Skin epidermis (tissue), 12 donors: ENCODE results near the gene SLX4.
"Not testable (repeated sequence)": the region's sequence is repeated elsewhere in the genome, so short reads cannot be mapped to it uniquely, and the experiment has no call there.

Source experiments
- H3K27ac ChIP-seq, 21 experiments: fragments of 200-600 bp; sonication (generic) in 11 of 21; one replicate each; pipeline ENCODE4 v1.5.0; 2020; ENCODE audit warnings: mild to moderate bottlenecking in 3 of 21, inconsistent platforms in 2 of 21, moderate library complexity in 2 of 21
- H3K4me3 ChIP-seq, 7 experiments: fragments of 200-600 bp; sonication (generic) in 2 of 7; one replicate each; pipeline ENCODE4 v1.5.0; 2020; ENCODE audit warnings: inconsistent platforms in 2 of 7, mild to moderate bottlenecking in 2 of 7, moderate library complexity in 1 of 7

SLX4 gene, protein sequence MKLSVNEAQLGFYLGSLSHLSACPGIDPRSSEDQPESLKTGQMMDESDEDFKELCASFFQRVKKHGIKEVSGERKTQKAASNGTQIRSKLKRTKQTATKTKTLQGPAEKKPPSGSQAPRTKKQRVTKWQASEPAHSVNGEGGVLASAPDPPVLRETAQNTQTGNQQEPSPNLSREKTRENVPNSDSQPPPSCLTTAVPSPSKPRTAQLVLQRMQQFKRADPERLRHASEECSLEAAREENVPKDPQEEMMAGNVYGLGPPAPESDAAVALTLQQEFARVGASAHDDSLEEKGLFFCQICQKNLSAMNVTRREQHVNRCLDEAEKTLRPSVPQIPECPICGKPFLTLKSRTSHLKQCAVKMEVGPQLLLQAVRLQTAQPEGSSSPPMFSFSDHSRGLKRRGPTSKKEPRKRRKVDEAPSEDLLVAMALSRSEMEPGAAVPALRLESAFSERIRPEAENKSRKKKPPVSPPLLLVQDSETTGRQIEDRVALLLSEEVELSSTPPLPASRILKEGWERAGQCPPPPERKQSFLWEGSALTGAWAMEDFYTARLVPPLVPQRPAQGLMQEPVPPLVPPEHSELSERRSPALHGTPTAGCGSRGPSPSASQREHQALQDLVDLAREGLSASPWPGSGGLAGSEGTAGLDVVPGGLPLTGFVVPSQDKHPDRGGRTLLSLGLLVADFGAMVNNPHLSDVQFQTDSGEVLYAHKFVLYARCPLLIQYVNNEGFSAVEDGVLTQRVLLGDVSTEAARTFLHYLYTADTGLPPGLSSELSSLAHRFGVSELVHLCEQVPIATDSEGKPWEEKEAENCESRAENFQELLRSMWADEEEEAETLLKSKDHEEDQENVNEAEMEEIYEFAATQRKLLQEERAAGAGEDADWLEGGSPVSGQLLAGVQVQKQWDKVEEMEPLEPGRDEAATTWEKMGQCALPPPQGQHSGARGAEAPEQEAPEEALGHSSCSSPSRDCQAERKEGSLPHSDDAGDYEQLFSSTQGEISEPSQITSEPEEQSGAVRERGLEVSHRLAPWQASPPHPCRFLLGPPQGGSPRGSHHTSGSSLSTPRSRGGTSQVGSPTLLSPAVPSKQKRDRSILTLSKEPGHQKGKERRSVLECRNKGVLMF (N-terminal part only)

DNA sequence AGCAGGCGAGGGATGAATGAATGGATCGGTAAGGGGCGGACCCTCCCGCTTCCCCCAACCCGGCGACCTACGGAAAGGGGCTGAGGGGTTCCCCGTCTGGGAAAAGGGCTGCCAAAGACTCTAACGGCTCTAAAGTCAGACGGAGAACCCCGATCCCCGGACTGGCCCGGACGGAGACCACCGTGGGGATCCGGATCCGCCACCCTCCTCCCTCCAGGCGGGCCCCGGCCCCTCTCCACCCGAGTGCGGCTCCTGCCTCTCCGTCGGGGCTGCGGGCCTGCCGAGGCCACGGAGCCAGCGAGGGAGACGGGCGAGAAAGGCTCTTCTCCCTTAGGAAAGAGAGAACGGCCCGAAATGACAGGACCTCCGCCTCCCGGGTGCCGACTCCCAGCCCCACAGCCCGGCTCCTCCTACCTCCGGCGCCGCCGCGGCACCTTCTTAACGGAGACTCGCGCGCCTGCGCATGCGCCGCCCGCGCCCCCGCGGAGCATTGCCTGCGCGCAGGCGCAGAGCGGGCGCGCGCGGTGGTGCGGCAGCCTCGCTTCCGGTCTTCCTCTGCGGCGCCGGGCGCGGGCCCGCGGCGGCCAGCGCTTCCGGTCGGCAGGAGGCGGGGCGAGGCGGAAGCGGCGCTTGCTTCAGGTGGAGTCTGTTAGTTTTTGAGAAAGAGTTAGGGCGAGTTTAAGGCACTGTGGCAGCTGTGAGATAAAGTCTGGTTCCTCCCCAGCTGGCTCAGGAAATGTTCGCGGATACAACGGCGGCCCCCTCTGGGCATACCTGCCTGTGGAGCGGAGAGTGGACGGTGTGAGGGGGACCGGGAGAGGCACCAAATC is at the start of gene SLX4:
Gene SLX4 (minus strand): TSS at position 461 of the 830 bp plus-strand sequence. CDS start 2,642 bp downstream, outside the sequence.
- H3K4me3 ChIP-seq: peak within 1 kb of the TSS; percentile 71 to 98 (median 92)
- peak within 1 kb of the TSS; percentile 76 to 97 (median 92) for H3K27ac ChIP-seq

DNA sequence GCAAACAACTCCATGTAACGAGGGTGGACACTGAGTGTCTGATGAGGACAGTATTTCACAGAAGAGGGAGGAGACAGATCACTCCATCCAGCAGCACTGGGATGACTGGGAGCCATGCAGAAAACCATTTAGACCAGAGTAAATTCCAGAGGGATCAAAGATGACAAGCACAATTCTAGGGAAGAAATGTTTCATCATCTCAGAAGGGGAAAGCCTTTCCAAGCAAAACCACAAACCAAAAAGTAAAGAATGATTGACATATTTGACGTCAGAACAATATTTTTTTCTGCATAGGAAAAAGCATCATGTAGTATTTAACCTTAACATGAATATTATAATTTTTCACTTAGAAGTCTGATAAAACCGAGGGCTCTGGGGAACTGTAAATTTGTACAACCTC is 47.8 kb upstream of the SLX4 start:
- Histone ChIP-seq H3K27ac (no peak overlapping the region), H3K4me3 (no peak overlapping the region)

DNA sequence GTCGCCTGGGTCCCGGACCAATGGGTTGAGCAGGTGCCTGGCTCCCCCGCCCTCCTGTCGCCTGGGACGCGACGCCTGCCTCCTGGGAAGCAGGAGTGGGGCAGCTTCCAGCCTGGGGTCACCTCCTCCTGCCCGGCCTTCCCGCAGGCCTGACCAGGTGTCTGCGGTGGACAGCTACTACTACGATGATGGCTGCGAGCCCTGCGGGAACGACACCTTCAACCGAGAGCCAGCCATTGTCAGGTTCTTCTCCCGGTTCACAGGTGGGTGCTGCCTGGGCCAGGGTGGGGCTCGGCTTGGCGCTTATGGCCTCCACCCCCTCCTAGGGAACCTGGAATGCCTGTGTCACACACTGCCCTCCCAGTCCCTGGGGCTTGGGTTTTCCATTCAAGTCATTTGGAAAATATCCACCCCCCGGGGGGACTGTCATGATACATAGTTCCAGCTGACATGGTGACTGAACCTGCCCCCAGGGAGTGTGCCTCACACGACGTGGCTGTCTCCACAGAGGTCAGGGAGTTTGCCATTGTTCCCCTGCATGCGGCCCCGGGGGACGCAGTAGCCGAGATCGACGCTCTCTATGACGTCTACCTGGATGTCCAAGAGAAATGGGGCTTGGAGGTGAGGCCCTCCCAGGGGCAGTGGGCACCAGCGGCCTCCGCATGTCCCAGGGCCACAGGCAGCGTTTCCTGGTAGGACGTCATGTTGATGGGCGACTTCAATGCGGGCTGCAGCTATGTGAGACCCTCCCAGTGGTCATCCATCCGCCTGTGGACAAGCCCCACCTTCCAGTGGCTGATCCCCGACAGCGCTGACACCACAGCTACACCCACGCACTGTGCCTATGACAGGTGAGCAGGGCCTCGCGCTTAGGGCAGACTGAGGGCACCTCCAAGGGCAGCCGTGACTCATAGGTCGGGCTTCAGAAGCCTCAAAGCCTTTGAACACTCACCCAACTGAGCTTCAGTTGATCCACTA is 45.4 kb upstream of the SLX4 start:
- Histone ChIP-seq H3K27ac (no peak overlapping the region), H3K4me3 (no peak overlapping the region)

DNA sequence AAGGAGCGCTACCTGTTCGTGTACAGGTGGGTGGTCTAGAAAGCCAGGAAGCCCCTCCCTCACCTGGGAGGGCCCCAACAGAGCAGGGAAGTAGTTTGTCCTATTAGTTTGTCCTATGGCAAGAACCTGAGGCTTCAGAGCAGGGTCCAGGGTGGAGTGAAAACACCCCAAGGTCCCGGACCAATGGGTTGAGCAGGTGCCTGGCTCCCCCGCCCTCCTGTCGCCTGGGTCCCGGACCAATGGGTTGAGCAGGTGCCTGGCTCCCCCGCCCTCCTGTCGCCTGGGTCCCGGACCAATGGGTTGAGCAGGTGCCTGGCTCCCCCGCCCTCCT is 44.7 kb upstream of the SLX4 start:
- not testable (repeated sequence) for H3K27ac ChIP-seq, H3K4me3 ChIP-seq

DNA sequence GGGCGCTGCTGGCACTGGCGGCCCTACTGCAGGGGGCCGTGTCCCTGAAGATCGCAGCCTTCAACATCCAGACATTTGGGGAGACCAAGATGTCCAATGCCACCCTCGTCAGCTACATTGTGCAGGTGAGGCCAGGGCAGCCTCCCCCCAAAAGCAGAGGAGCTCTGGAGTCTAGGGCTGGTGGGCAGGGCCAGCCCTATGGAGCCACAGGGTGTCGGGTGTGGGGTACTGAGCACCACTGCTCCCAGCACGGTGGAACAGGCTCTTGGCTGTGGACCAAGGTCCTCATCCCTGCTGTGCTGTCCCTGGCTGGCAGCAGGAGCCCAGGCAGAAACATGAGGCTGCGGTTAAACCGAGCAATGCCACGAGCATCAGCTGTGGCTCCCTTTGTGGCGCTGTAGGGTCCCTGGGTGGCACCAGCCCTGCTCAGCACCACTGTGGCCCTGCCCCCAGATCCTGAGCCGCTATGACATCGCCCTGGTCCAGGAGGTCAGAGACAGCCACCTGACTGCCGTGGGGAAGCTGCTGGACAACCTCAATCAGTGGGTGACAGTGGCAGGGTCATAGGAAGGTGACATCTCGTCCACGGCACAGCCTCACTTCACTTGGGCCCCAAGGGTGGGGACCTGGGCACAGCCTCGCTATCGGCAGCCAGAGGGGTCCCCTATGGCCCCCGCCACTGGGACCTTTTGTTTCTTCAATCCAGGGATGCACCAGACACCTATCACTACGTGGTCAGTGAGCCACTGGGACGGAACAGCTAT is 44.2 kb upstream of the SLX4 start:
- no peak overlapping the region for H3K27ac ChIP-seq
- H3K4me3 ChIP-seq: no peak overlapping the region

DNA sequence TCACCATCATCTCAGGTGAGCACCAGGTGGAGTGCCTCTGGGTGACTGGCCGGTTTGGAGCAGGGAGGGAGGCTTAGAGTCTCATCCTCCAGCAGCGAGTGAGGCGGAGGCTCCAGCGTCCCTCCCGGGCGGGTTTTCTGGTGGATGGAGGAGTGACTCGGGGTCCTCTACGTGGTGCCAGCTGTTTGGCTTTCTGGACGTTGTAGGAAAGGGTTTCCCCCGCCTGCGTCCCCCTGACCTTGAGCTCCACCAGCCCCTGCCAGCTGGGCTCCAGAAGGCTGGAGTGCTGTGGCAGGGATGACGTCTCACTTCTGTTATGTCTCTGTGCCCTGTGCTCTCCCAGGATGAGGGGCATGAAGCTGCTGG is 43.6 kb upstream of the SLX4 start:
- Histone ChIP-seq H3K27ac (no peak overlapping the region), H3K4me3 (no peak overlapping the region)

DNA sequence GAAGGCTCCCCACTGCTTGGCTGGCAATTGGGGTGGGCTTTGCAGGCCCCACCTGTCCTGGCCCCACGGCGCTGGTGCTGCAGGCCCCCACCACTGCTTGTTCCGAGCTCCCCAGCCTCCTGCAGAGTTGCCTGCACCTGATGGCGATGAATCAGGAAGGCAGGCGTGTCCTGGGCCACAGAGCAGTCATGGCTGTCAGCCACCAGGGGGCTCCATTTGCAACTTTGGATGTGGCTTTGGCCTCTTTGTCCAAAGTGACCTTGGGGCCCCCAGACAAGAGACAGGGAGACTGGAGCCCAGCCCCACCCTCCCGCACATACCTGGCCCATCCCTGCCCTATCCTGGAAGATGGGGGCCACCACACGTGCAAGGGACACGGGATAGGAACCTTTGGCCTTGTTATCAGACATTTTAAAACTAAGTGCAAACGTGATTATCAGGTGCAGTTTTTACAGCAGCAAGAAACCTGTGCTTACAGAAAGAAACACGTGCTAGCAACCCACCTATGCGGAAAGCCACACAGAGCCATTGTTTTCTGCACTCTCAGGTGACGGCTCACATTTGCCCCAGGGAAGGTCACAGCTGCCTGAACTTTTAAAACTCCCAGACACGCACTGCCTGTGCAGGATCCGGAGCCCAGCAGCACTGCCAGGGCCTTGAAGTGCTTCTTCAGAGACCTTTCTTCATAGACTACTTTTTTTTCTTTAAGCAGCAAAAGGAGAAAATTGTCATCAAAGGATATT is 43.0 kb upstream of the SLX4 start, which contains the start of gene DNASE1:
Gene DNASE1 (plus strand): TSS at position 443 of the 743 bp plus-strand sequence. CDS start 683 bp downstream, outside the sequence.
- no peak within 1 kb of the TSS for H3K27ac ChIP-seq
- no peak within 1 kb of the TSS for H3K4me3 ChIP-seq

DNA sequence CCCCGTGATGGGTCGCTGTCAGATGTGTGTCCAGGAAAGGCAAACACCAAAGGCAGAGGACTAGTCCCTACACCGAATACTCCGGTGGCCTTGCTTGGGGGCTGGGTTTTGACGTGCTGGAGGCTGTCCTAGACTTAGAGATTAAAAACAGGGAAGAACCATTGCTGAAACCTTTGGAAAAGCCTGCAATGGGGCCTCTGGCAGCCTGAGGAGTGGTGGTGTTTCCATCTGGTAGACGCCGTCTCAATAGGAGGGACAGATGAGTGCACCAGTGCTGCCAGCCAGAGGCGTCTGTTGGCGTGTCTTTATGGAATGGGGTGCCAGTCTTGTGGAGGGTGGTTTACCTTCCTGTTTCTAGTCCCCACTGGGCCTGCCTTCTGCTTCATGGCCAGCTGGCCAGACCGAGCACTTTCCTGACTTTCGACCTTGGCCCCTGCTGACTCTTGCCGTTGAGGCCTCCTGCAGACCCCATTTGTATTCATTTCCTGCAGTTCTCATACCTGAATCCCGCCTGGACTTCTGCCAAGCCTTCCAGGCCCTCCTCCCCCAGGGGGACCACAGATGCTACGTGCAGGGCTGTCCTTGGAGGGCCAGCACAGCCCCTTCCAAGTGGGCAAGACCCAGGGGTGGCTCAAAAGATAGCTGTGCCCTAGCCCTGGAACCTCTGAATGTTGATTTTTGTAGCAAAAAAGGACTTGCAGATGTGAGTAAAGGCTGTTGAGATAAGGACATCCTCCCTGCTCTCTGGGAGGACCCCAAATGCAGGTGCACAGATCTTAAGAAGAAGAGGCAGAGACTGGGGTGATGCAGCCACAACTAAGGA is 41.2 kb upstream of the SLX4 start:
- H3K27ac ChIP-seq: no peak overlapping the region
- no peak overlapping the region for H3K4me3 ChIP-seq

DNA sequence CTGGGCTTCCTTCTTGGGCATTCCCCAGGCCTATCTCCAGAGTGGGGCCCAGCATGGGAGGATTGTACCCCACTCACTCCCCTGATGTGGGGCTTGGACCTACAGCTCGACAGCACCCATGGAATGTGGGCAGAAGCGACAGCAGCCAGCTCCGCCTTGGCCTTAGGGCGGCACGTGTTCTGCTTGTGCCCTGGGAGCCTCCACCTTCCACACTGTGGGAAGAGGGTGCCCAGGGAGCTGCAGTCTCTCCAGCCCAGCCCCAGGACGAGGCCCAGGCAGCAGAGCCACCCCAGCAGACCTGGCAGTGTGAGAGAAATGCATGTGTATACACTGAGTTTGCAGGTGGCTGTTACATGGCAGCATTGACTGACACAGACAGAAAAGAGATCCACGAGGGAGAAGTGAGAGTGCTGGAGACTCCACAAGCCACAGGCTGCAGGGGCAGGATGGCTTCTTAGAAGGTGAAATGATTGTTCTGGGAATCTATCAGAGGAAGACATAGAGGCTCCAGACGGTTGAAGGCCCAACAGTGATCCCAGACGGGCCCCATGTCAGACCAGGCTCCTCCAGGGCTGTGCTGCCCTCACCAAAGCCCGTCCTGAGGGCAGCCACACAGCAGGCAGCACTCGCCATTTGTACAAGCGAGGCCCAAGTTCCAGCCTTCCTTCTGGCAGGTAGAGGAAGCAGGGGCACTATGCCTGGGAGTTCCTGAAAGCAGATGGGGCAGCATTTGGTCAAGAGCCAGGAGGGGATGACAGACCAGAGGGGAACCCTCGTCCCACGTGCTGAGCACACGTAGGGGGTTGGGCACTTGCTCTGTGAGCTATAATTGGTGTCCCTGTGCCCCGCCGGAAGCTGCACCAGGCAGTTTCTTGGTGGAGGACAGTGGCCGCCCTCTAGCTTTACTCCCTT is 40.3 kb upstream of the SLX4 start:
- no peak overlapping the region for H3K4me3 ChIP-seq
- H3K27ac ChIP-seq: no peak overlapping the region

DNA sequence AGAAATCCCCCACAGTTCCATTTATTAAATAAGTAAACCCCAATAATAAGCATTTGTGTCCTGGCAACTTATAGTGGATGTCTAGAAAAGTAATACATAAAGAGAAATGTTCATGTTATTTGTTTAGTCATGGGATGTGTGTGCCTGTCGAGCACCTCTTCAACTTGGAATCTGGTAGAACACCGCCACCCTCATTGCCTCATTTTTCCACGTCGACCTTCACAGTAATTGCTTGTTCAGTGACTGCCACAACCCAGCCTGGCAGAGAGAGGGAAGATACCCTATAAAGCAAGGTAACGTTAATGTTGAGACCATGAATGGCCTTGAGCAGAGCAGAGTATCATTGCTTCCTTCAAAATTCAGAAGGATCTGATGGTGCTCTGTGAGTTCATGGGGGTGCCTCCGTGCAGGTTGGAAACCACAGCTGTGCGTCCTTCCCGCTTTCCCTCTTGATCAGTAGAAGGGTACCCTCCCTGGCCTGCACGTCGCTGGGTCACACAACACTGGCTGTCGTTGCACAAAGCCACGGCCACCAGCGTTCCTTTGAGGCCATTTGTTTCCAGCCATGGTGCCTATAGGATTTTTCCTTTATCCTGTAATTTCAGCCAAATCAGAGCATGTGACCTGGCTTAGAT is 39.3 kb upstream of the SLX4 start:
- Histone ChIP-seq H3K27ac (no peak overlapping the region), H3K4me3 (no peak overlapping the region)

DNA sequence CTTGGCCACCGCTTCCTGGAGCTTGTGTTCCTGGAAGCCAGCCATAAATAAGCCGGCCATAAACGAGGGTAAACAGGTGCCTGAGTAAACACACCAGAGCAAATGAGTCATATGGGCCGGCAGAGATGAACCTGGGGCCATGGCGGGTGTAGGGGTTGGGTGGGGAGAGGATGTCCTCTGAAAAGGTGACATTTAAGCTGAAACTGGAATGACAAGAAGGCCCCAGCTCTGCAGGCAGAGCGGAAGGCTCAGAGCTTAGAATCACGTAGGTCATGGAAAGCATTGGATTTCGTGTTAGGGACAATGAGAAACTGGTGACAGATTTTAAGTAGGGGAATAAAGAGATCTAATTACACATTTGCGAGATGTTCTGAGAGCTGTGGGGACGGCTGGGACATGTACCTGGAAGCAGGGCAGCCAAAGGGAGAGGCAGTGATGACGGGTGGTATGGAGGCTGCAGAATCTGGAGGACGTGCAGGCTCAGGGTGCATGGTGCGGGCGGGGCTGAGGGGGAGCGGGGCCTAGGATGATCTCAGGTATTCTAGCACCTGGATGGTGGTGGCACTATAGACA is 35.0 kb upstream of the SLX4 start:
- no peak overlapping the region for H3K4me3 ChIP-seq
- H3K27ac ChIP-seq: no peak overlapping the region

DNA sequence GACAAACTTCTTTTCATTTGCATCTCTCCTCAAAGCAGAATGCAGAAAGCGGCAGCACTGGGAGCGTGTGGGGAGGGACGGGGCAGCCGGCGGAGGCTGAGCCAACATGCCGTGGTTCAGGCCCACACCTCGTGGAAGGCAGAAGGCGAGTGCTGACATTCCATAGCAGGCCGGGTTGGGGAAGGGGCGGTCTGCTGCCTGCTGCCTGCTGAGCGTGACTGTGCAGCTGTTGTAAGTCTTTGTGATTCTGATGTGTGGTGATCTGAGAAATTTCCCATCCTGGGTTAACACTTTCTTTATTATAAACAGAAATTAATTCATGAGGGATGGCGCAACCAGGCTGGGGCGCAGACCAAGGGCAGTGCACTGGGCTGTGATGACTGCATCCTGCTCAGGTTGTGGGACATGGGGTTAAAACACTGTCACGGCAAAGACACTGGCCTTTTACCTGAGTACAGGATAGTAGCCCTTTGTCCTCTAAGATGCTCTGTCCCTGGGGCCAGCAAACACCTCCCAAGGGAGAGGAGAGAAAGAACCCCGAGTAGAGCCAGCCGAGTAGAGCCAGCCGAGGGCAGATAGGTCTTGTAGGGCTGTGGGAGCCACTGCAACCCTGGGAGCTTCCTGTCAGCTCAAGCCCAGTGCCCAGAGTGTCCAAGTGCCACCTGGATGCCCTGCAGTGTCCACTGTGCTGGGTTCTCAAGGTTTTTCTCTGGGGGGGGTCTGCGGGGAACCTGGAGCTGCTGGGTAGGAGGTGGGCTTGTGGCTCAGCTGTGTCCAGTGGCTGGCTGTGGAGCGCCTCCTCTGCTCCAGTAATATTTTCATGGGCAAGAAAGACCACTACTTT is 34.3 kb upstream of the SLX4 start:
- Histone ChIP-seq H3K27ac (no peak overlapping the region), H3K4me3 (no peak overlapping the region)

DNA sequence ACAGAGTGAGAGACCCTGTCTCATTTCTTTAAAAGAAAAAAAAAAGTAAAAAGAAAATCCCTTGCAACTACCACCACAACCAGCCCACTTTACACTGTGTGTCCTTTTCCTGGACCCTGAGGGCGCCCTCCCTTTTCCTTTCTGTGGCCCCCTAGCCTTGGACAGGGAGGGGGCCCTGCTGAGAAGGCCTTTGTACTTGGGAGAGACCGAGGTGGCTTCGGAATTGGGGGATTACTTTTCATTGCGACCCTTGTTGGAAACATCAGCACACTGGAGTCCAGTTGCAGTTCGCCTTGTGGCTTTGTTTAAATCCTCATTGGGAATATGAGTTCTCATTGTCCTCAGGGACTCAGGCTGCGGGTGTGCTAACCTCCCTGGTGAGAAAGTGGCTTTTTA is 33.7 kb upstream of the SLX4 start:
- H3K27ac ChIP-seq: no peak overlapping the region
- no peak overlapping the region for H3K4me3 ChIP-seq
